GM12875 (cell line): ENCODE measurements around the gene JAG1.

Experiments used
- H3K4me3 ChIP-seq: one replicate; pipeline ENCODE4 v1.5.1; 2011; ENCODE audit warnings: low read depth, low read length, control low read depth
- CTCF ChIP-seq: IDR thresholded peaks from 2 replicates; pipeline ENCODE4 v1.5.1; 2011; ENCODE audit warnings: low read depth, mild to moderate bottlenecking, control low read depth, inconsistent platforms, low read length, moderate library complexity, borderline replicate concordance; ENCODE audit not compliant: insufficient read depth

Gene JAG1

GRCh38 chr20:10609276-10609675, 64.5 kb downstream of the JAG1 start:
- H3K4me3 ChIP-seq: no peak overlapping the region
- TF ChIP-seq CTCF: no peak

GRCh38 chr20:10605547-10606195, 68.1 kb downstream of the JAG1 start:
- TF ChIP-seq CTCF: no peak
- H3K4me3 ChIP-seq: no peak overlapping the region

GRCh38 chr20:10604865-10605440, 68.8 kb downstream of the JAG1 start:
- H3K4me3 ChIP-seq: no peak overlapping the region
- no peak for TF ChIP-seq CTCF

GRCh38 chr20:10603971-10604864, 69.6 kb downstream of the JAG1 start:
- no peak for TF ChIP-seq CTCF
- no peak overlapping the region for H3K4me3 ChIP-seq

GRCh38 chr20:10603378-10603777, 70.4 kb downstream of the JAG1 start:
- TF ChIP-seq CTCF: no peak
- H3K4me3 ChIP-seq: no peak overlapping the region

GRCh38 chr20:10602221-10602871, 71.5 kb downstream of the JAG1 start:
- H3K4me3 ChIP-seq: no peak overlapping the region
- TF ChIP-seq CTCF: no peak
